DMS 273 (cell line): ENCODE results near the gene FCN1.

Experiments used
- DNase-seq: peaks from one replicate; lab custom pipeline; 2025; ENCODE audit not compliant: unreplicated experiment; lab: John Stamatoyannopoulos, UW

Gene FCN1

GRCh38 chr9:134951994-134952393 lies 34.3 kb upstream of the FCN1 start:
- DNase-seq = no peak

- no peak for DNase-seq
These were observed 33.7 kb upstream of the FCN1 start for GRCh38 chr9:134951461-134951860.

- no peak for DNase-seq
These were observed 32.9 kb upstream of the FCN1 start for GRCh38 chr9:134950386-134951210.

- no peak for DNase-seq
These were observed 32.1 kb upstream of the FCN1 start for GRCh38 chr9:134949681-134950385.

- no peak for DNase-seq
These were observed 30.4 kb upstream of the FCN1 start for GRCh38 chr9:134948149-134948548.

GRCh38 chr9:134947265-134947955 lies 29.7 kb upstream of the FCN1 start:
- DNase-seq = peak; percentile 78

- DNase-seq = no peak
These were observed 29.0 kb upstream of the FCN1 start for GRCh38 chr9:134946663-134947062.

- peak; percentile 56 for DNase-seq
These were observed 28.0 kb upstream of the FCN1 start for GRCh38 chr9:134945509-134946275.

- no peak for DNase-seq
These were observed 27.2 kb upstream of the FCN1 start for GRCh38 chr9:134944916-134945315.

- peak; percentile 44 for DNase-seq
These were observed 26.7 kb upstream of the FCN1 start for GRCh38 chr9:134944351-134944802.

- no peak for DNase-seq
These were observed 26.1 kb upstream of the FCN1 start for GRCh38 chr9:134943836-134944235.

GRCh38 chr9:134943411-134943810 lies 25.7 kb upstream of the FCN1 start:
- DNase-seq = no peak

GRCh38 chr9:134942788-134943184 lies 25.1 kb upstream of the FCN1 start:
- DNase-seq = no peak

- no peak for DNase-seq
These were observed 24.5 kb upstream of the FCN1 start for GRCh38 chr9:134942011-134942787.

GRCh38 chr9:134940236-134941208 lies 22.8 kb upstream of the FCN1 start:
- no peak for DNase-seq

GRCh38 chr9:134939836-134940235 lies 22.1 kb upstream of the FCN1 start:
- DNase-seq = no peak

- DNase-seq = no peak
These were observed 21.5 kb upstream of the FCN1 start for GRCh38 chr9:134939080-134939733.

- no peak for DNase-seq
These were observed 20.8 kb upstream of the FCN1 start for GRCh38 chr9:134938346-134939079.
